ENCODE data around the gene PPIL1.
"Not testable (repeated sequence)": the region's sequence is repeated elsewhere in the genome, so short reads cannot be mapped to it uniquely, and the experiment has no call there.

The PPIL1 gene

DNA sequence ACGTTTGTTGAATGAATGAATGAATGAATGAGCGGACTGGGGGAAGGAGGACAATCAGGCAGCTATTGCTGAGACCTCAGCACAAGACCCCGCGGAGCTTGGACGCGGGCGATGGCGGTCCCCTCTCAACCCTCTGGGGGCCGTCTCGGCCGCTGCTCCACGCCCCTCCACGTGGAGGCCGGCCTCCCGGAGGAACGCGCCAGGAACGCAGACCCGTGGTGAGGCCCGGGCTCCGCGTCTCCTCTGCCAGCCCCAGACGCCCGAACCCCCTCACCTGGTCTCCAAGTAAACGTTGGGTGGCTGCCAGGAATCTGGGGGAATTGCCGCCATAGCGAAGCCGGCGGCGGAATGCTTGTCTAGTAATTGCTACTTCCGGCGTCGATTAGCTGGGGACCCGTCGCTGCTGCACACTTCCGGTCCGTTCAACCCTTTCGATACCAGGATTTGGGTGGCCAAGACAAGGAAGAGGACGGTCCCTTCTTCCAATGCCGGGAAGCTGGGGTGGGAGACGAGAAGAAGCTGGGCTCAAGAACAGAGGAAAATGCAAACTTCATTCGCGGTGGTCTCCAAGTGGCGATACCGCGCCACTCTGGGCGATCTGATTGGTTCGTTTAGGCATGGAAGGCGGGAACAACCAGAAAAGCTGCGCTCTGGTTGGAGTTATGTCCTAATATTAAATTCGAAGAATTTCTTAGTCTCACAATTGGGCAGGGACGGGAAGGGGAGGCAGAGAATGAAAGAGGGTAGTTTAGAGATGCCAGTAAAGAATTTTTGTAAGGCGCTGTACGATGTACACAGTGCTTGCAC, at the start of gene PPIL1:
Gene PPIL1, minus strand, starts transcription at position 361 of the 807 bp plus-strand sequence. Its CDS starts 31 bp downstream, at position 330.
- DNase-seq, result peak; percentile 91

DNA sequence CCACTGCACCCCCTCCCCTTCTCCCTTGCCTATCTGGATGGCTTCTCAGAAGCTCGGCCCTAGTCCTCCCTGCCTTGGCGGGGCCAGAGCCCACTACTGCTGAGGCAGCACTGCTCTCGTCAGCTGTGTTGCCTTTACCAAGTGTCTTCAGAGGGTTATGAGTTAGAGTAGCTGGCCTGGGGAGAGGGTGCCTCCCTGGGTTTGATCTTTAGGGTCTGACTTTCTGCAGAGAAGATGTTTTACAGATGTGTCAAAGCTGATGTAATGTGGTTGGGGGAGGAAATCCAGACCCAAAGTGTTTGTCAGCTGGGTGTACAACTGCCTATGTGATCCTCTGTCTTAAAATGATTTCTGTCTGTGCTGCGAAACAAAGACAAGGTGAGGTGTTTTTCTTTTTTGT, 49.5 kb upstream of the PPIL1 start:
- DNase-seq, result no peak

DNA sequence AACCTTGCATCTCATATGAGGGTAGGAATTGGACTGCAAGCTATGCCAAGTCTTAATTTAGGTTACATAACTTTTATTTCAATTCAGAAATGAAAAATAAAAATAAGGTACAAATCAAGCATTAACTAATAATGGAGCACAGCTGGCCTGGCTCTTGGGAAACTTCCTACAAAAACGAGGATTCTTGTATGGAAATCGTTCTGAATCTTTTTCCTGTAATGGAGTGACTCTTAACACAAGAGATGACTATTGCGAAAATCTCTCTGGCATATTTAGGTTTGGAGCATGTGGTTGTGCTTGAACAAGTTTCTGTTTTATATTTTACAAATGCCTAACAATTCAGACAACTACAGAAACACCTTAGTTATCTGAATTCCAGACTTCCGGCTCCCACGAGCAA, 45.9 kb upstream of the PPIL1 start:
- no peak for DNase-seq

DNA sequence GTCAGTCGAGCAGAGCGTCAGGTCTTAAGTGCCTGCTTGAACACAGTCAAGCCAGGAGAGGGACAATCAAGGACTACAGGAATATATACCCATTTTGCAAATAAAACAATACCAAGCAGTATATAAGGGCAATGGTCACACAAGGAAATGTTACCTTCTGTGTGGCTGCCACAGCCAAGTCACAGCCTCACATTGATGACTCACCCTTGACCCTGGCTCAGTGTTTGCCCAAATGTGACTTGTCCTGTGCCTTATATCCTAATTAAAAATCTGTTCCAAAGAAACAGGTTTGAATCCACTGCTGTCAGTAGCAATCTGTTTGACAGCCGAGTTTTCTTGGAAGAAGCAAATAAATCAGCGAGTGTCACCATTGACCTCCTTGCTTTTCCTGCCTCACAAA, 45.4 kb upstream of the PPIL1 start:
- DNase-seq, result no peak

DNA sequence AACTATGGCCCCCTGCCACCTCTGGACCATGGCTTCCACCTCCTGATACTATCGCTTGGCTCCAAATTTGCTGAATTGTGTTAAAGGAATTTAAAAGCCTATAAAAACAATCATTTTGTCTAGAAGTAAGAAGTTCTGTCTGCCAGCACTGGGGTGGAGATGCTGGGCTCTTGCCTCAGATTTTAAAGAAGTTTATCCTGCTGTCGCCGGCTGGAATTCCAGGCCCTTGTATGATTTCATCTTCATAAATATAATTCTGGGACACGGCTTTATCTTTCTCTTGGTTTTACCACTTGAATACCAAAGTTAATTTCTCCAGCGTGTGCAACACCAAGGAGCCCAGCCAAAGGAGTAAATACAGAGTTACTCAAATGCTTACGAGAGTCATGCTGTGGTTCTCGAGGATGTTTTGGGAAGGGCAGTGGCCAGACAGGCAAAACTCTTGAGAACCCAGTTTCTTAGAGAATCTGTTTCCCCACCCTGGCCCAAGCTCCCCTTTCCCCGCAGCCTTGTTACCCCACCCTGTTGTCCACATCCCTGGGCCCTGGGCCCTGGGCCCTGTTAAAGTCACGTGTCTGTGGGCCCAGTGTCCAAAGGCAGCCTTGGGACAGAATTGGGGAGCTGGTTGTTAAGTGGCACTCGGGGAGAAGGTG, 43.1 kb upstream of the PPIL1 start:
- DNase-seq, result no peak

DNA sequence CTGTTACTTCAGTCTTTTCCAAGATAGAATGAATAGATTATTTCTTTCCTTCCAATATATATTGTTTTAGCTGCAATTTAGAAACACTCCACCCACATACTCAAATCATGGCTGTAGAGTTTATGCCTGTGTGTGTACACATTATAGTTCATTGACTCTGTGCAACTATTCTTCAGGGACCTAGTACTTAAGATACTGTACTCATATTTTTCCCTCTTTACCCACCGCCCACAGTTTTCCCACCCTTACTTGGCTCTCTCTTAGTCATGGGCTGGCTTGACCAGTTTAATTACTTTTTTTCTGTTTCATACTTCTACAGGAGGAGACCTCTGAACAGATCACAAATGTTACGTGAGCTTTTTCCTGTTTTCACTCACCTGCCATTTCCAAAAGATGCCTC, 41.5 kb upstream of the PPIL1 start:
- DNase-seq, result no peak

DNA sequence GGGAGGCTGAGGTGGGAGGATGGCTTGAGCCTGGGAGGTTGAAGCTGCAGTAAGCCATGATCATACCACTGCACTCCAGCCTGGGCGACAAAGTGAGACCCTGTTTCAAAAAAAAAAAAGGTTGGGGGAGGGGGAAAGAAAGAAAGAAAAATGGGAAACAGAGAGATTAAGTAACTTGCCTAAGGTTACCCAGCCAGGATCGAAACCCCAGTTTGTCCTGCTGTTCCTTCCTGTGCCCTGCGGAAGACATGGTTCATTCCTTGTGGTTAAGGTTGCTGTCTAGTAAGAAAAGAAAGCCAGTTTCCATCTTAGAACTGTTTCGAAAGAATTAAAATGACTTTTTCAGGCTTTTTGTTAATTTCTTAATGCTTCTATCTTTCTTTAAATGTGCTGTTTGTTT, 41.0 kb upstream of the PPIL1 start:
- no peak for DNase-seq

DNA sequence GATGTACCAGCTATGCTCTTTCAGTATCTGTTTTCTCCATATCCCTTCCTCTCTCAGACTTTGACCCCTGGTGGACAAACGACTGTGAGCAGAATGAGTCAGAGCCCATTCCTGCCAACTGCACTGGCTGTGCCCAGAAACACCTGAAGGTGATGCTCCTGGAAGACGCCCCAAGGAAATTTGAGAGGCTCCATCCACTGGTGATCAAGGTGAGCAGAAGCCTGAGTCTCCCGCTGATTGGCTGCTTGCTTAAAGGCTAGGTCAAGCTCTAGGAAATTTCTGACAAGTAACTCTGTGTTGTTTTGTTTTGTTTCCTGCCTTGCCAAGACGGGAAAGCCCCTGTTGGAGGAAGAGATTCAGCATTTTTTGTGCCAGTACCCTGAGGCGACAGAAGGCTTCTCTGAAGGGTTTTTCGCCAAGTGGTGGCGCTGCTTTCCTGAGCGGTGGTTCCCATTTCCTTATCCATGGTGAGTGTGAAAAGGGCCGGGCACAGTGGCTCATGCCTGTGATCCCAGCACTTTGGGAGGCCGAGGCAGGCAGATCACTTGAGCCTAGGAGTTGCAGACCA, 39.7 kb upstream of the PPIL1 start:
- DNase-seq, result no peak

DNA sequence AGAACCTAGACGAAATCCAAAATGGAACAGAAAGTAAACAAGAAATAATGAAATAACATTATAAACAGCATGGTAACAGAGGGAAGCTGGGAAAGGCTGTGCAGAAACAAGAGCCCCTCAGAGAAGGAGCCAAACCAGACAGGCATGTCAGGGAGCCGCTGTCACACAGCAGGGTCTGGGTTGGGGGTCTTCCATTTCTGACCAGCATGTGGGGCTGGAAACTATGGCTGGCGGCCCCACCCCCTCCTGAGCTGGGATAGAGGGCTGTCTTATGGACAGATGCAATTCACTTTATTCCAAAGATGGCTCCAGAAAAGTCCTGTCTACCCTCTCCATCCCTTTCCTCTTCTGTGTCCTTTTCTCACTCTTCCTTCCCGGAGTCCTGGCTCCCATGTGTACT, 38.5 kb upstream of the PPIL1 start:
- DNase-seq, result no peak

DNA sequence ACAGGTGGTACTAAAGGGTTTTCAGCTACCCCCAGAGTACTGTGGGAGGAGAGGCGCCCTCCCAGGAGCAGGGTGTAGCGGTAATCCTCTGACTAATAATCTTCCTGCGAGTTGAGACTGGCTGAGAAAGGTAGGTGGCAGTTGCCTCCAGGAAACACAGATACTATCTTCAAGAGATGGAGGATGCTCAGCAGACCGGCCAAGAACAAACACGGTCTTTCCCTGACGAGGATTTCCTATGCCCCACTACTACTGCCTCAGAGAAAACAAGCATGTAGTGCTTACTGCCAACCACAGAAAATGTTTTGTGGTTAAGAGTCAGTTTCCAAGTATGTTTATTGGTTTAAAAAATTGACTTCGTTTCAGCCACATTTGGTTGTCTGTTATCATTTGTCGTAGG, 38.0 kb upstream of the PPIL1 start:
- DNase-seq, result peak; percentile 42

DNA sequence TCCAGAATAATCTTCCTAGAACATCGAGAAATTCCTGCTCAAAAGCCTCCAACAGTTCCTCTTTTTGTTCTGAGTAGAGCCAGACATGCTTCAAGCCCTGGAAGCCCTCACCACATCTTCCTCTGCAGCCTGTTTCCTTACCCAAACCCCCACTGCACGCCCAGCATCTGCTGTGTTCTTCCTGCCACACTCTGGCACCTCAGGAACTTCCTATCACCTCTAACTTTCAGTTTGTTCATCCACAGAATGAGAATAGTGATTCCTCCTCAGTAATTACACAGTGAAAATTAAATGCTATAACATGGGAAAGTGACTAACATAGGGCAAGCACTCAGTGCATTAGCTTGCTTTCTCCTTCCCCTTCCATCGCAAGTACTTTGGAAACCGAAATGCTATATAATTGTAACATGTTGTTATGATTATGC, 37.4 kb upstream of the PPIL1 start:
- DNase-seq, result no peak

DNA sequence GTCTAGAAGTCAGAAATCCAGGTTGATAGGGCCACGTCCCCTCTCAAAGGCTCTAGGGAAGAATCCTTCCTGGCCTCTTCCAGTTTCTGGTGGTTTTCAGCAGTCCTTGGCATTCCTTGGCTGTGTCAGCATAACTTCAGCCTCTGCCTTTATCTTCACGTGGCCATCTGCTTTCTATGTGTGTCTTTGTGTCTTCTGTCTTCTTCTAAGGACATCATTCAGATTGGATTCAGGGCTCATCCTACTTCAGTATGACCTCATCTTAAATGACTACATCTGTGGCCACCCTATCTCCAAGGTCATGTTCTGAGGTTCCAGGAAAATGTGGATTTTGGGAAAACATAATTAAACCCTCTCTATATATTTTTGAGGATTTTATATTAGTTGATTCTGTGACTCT, 34.1 kb upstream of the PPIL1 start:
- DNase-seq, result no peak

DNA sequence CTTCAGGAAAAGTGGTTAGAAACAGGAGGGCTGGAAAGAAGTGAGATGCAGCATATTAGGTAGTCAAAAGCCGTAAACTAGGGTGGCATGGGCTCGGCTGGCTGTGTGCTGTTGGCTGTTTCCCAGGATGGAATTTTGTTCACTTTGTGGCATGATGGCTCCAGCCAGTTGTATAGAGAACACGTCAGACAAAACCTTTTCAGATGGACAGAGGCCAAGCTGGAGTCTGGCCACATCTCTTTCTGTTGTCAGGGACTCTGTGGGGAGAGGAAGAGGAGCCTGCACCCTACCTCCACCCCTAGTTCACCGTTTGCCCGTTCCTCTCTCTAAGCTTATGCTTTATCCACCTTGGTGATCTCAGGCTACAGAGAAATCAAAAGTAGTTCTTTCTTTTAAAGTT, 33.2 kb upstream of the PPIL1 start:
- DNase-seq, result no peak

DNA sequence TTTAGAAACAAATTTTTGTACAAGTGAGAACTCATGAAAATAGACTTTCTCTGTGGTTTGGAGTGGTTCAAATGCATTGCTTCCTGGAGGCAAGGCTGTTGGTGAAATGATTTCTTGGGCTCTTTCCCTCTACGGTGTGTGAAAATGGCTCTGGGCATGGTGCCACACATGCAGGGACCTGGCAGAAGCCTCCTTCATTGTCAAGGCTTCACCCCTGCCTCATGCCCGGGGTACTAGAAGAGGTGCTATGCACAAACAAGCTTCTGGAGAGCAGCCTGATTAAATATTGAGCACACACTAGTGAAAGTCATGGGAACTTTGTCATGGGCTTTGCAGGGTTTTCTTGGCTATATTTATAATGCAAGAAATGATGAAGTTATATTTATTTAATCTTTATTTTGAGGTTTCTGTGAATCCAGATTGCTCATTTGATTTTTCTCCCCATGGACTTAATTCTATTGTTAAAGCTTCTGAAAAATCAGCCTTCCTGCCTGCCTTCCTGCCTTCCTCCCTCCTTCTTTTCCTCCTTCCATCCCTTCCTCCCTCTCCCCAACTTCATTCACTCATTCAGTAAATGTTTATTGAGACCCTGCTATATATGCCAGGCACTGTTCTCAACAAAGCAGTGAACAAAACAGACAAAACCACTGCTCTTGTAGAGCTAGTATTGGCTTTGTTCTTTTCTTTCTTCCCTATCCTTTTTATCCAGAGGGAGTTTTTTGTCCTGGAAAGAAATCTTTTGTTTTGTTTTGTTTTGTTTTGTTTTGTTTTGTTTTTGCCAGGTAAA, 32.1 kb upstream of the PPIL1 start:
- no peak for DNase-seq

DNA sequence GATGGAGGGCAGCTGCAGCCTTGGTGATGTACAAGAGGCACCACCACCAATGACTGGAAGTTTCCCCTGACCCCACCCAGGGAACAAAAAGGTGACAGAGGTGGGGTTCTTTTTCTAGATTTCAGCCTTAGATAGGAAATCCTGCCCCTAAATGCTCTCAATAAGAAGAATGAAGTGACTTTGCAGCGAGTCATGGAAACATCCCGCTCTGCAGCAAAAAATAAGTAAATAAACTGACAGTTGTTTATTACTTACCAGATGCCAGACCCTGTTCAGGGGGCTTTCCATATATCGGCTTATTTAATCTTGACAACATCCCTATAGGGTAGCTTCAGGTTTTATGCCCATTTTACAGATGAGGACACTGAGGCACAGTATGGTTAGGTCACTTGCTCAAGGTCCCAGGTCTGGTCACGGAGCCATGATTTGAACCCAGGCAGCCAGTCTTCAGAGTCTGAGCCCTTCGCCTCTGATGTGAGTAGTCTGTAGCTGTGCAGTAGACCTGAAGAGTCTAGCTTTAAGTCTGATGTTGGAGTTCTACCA, 30.3 kb upstream of the PPIL1 start:
- DNase-seq, result no peak

DNA sequence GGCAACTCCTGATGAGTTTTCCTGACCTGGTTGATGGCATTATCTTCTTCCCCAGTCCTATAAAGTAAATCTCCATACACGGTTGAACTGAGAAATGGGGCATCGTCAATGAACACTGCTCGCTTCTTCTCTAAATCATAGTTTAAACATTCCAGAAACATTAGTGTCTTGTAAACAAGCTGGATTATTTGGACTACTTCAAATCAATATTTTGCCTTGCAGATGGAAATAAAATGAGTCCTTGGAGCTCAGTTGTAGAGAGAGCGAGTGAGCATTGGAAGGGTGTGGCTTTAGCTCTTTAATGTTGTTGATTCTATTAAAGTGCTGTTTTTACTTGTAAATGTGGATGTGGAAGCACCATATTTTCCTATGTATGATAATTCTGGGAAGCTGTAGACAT, 29.5 kb upstream of the PPIL1 start:
- no peak for DNase-seq

DNA sequence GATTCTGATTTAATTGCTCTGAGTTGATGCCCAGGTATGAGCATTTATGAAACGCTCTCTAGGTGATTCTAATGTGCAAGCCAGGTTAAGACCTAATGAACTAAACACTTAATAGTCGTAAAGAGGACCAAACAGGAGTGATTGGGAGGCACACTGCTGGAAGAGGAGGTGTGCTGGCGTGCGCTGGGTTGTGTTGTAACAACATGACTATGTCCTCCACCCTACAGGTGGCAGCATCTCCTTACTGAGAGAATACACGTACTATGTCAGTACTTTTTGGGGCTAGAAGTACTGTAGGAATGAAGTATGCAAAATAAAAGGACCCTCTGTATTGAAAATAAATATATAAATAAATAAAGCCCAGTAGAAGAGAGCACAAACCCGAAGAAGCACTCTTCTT, 23.0 kb upstream of the PPIL1 start:
- no peak for DNase-seq

DNA sequence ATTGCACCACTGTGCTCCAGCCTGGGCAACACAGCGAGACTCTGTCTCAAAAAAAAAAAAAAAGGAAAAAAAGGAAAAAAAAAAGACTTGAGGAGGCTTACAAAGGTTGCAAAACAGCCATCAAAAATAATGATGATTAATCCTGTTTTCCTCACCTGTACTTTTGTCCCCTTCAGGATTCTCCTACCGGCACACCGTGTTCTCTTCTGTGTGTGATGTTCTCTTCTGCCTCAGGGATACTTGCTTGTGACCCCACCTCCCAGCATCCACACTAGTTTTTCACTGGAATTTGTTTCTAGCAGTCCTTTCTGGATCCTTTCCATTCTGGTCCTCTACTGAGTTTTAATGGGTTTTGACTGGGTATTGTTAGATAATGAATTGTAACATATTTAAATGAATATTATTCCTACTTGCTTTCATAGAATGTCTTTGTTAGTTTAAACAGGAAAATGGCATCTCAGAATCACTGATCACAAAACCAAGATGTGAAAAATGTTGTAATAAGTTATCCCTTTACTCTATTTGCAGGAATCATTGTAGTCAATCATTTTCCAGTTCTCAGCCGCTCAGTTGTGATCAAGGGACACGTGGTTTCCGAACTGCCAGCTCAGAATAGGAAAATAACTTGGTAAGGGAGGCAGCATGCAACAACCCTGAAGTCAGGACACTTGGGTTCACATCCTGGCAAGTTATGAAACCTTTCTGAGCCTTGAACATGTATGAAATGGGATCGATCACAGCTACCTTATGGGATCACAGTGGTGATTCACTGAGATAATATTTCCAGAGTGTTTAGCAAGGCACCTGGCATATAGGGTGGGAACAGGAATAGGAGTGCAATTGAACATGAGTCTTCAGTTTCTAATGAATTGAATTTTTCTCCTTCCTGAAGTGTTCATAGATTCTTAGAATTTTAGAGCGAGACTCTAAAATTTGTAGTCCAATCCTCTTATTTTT, 19.7 kb upstream of the PPIL1 start:
- no peak for DNase-seq

DNA sequence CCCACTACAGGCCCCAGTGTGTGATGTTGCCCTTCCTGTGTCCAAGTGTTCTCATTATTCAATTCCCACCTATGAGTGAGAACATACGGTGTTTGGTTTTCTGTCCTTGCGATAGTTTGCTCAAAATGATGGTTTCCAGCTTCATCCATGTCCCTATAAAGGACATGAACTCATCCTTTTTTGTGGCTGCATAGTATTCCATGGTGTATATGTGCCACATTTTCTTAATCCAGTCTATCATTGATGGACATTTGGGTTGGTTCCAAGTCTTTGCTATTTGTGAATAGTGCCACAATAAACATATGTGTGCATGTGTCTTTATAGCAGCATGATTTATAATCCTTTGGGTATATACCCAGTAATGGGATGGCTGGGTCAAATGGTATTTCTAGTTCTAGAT, 16.6 kb upstream of the PPIL1 start:
- DNase-seq, result not testable (repeated sequence)

DNA sequence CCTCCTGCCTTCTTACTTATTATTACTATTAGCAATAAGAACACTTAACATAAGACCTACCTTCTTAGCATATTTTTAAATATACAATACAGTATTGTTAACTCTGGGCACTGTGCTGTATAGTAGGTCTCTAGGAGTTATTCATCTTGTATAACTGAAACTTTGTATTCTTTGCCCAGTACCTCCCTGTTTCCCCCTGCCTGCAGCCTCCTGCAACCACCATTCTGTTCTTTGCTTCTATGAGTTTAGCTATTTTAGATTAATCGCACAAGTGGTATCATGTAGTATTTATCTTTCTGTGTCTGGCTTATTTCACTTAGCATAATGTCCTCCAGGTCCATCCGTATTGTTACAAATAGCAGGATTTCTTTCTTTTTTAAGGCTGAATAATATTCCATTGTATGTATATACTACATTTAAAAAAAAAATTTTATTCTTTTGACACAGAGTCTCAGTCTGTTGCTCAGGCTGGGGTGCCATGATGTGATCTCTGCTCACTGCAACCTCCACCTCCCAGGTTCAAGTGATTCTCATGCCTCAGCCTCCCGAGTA, 15.6 kb upstream of the PPIL1 start:
- DNase-seq, result no peak

DNA sequence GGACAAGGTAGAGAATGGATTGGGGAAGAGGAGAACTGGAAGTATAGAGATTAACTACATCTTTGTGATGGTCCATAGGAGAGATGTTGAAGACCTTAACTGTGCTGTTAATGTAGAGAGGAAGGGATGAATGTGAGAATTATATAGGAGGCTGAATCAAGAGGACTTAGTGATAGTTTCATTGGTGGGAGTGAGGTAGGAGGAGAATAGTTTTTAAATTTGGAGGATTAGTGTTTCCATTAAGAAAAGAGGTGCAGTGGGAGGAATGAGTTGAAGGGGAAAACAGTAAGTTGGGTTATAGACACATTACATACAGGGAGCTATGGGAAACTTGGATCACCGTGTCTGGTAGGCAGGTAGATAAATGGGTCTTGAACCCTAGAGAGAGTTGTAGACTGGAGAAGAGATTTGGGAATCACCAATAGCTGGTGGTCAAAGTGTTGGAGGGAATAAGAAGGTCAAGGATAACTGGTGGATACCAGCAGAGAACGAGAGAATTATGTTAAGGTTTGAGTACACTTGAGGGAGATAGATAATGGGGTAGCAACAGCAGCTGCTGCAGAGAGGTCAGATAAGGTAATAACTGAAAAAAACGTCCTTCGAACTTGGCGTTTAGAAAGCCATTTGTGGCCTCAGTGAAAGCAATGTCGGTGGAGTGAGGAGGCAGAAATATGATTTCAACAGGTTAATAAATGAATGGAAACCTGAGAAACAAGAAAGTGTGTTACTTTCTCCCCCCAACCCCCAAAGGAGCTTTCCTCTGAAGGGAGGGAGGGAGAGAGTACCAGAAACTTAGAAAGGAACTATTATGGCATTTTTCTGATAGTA, 14.3 kb upstream of the PPIL1 start:
- DNase-seq, result no peak
